Panc1 (cell line): ENCODE measurements around the gene NGF. TPM values are rescaled to one million over a fixed set of nuclear protein-coding genes. Genes with fewer than 3 reads are reported as not detected.

Experiments
- ATAC-seq: fragments of 200-7000 bp; cut with Tn5 transposase; 2 replicates; pipeline ENCODE4 v1.9.1; 2020; ENCODE audit warnings: mild to moderate bottlenecking, moderate library complexity
- BruUV-seq: library from RNA; stranded (reverse); fragments of 400-500 nt; replicated peaks from 2 replicates; lab custom pipeline; 2021; lab: Mats Ljungman, UMichigan
- CTCF ChIA-PET: fragments of 300-600 bp; sonication (Branson Sonifier 250); formaldehyde crosslinking; loops from one replicate; lab custom pipeline; 2022; ENCODE audit warnings: antibody characterized with exemption; lab: Charles Lee
- POLR2A ChIA-PET: fragments of 300-600 bp; sonication (Branson Sonifier 250); formaldehyde crosslinking; loops from one replicate; lab custom pipeline; 2022; ENCODE audit warnings: antibody characterized with exemption; lab: Charles Lee
- DNase-seq: peaks from one replicate; pipeline ENCODE4 v3.0.0-alpha.2; 2010; ENCODE audit warnings: low read depth, low spot score
- H3K27ac ChIP-seq: 2 replicates; pipeline ENCODE4 v1.5.1; 2011; ENCODE audit warnings: mild to moderate bottlenecking, low read length, inconsistent platforms
- H3K27me3 ChIP-seq: fragments of 200-500 bp; sonication (Bioruptor generic); 2 replicates; pipeline ENCODE4 v1.6.0; 2014; ENCODE audit warnings: low read length, inconsistent platforms; ENCODE audit not compliant: control insufficient read depth, insufficient read depth
- H3K36me3 ChIP-seq: fragments of 200-500 bp; sonication (Bioruptor generic); 2 replicates; pipeline ENCODE4 v1.5.1; 2014; ENCODE audit warnings: inconsistent platforms, mild to moderate bottlenecking, low read length, moderate library complexity; ENCODE audit not compliant: control insufficient read depth, insufficient read depth
- H3K4me1 ChIP-seq: 2 replicates; pipeline ENCODE4 v1.5.1; 2011; ENCODE audit warnings: inconsistent platforms, mild to moderate bottlenecking, low read length, moderate library complexity; ENCODE audit not compliant: control insufficient read depth, insufficient read depth
- H3K4me3 ChIP-seq, 2 experiments: 2 replicates each; pipeline ENCODE4 v1.5.1; 2011 to 2012; ENCODE audit warnings: low read depth in 2 of 2, low read length in 2 of 2, mild to moderate bottlenecking in 2 of 2, inconsistent platforms in 1 of 2, moderate library complexity in 1 of 2
- H3K9me3 ChIP-seq: fragments of 200-500 bp; sonication (Bioruptor generic); 2 replicates; pipeline ENCODE4 v1.5.1; 2014; ENCODE audit warnings: low read depth, mild to moderate bottlenecking, inconsistent platforms, low read length, moderate library complexity; ENCODE audit not compliant: control insufficient read depth, insufficient read depth
- POLR2AphosphoS5 ChIP-seq: IDR thresholded peaks from 2 replicates; pipeline ENCODE4 v1.6.1; 2012; ENCODE audit warnings: mild to moderate bottlenecking, low read depth, low read length, moderate library complexity
- SIN3A ChIP-seq: IDR thresholded peaks from 2 replicates; pipeline ENCODE4 v1.6.1; 2012; ENCODE audit warnings: low read depth, mild to moderate bottlenecking, low read length, moderate library complexity, borderline replicate concordance; ENCODE audit not compliant: insufficient read depth
- TCF7L2 ChIP-seq: IDR thresholded peaks from 2 replicates; pipeline ENCODE4 v1.6.1; 2011; ENCODE audit warnings: mild to moderate bottlenecking, low read depth, low read length, inconsistent platforms
- in situ Hi-C: cut with HindIII; loops from 2 replicates; pipeline ENCODE4 v1.10.0; 2016; ENCODE audit warnings: low sequenced_read_pairs, low pct_unique_long_range_greater_than_20kb
- intact Hi-C: fragments of 100-400 bp; cut with micrococcal nuclease; formaldehyde crosslinking; loops from one replicate; pipeline ENCODE4 v1.10.0; 2022; ENCODE audit not compliant: unreplicated experiment
- total RNA-seq: library from RNA; stranded (reverse); gene quantifications from one replicate; pipeline ENCODE4 v1.2.1, GENCODE V29; 2021; ENCODE audit not compliant: unreplicated experiment
- TF ChIP-seq, protein P1 (sequence below): fragments of 450-650 bp; IDR thresholded peaks from 2 replicates; pipeline ENCODE4 v1.5.1; 2017; ENCODE audit warnings: mild to moderate bottlenecking
- TF ChIP-seq, protein P2 (sequence below), 2 experiments: IDR thresholded peaks; 2 replicates each; pipeline ENCODE4 v1.6.1; 2011 to 2012; ENCODE audit warnings: low read depth in 2 of 2, control low read depth in 1 of 2, low read length in 1 of 2, mild to moderate bottlenecking in 1 of 2, moderate library complexity in 1 of 2; ENCODE audit not compliant: insufficient read depth in 1 of 2

The NGF gene
- total RNA-seq, 1 experiment from 2014 or later, result not detected

DNA sequence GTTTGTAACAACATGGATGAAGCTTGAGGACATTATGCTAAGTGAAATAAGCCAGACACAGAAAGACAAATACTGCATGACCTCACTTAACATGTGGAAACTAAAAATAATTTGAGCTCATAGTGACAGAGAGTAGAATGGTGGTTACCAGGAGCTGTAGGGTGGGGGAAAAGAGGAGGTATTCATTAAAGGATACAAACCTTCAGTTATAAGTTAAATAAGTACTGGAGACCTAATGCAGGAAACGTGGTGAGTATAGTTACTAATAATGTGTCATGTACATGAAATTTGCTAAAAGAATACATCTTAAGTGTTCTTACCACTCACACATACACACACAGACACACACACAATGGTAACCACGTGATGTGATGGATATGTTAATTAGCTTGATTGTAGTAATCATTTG, 86.7 kb downstream of the NGF start:
- H3K4me1 ChIP-seq, result no peaks in the 10 kb centered on the region
- H3K36me3 ChIP-seq, result no peaks in the 10 kb centered on the region
- POLR2A ChIA-PET, result interaction anchor here (0.7 kb wide), 1 partner anchor 76 kb away, joined by 3 read pairs; no protein-coding TSS in a partner anchor
- H3K27me3 ChIP-seq, result no peaks in the 10 kb centered on the region
- TF ChIP-seq, protein P1, sequence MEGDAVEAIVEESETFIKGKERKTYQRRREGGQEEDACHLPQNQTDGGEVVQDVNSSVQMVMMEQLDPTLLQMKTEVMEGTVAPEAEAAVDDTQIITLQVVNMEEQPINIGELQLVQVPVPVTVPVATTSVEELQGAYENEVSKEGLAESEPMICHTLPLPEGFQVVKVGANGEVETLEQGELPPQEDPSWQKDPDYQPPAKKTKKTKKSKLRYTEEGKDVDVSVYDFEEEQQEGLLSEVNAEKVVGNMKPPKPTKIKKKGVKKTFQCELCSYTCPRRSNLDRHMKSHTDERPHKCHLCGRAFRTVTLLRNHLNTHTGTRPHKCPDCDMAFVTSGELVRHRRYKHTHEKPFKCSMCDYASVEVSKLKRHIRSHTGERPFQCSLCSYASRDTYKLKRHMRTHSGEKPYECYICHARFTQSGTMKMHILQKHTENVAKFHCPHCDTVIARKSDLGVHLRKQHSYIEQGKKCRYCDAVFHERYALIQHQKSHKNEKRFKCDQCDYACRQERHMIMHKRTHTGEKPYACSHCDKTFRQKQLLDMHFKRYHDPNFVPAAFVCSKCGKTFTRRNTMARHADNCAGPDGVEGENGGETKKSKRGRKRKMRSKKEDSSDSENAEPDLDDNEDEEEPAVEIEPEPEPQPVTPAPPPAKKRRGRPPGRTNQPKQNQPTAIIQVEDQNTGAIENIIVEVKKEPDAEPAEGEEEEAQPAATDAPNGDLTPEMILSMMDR, result no peak
- TF ChIP-seq, protein P2, sequence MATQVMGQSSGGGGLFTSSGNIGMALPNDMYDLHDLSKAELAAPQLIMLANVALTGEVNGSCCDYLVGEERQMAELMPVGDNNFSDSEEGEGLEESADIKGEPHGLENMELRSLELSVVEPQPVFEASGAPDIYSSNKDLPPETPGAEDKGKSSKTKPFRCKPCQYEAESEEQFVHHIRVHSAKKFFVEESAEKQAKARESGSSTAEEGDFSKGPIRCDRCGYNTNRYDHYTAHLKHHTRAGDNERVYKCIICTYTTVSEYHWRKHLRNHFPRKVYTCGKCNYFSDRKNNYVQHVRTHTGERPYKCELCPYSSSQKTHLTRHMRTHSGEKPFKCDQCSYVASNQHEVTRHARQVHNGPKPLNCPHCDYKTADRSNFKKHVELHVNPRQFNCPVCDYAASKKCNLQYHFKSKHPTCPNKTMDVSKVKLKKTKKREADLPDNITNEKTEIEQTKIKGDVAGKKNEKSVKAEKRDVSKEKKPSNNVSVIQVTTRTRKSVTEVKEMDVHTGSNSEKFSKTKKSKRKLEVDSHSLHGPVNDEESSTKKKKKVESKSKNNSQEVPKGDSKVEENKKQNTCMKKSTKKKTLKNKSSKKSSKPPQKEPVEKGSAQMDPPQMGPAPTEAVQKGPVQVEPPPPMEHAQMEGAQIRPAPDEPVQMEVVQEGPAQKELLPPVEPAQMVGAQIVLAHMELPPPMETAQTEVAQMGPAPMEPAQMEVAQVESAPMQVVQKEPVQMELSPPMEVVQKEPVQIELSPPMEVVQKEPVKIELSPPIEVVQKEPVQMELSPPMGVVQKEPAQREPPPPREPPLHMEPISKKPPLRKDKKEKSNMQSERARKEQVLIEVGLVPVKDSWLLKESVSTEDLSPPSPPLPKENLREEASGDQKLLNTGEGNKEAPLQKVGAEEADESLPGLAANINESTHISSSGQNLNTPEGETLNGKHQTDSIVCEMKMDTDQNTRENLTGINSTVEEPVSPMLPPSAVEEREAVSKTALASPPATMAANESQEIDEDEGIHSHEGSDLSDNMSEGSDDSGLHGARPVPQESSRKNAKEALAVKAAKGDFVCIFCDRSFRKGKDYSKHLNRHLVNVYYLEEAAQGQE (IDR thresholded peaks at IDR 0.05; ENCODE audit: insufficient read depth in 1 of 2, low read depth in 2 of 2, low read length in 1 of 2), result no peak
- no peak for TF ChIP-seq TCF7L2
- H3K27ac ChIP-seq, result no peak overlapping the region
- no TSS peak for BruUV-seq
- in situ Hi-C loops, result no loop called here
- DNase-seq (no peak), ATAC-seq (no peak)
- H3K9me3 ChIP-seq, result no peaks in the 10 kb centered on the region
- CTCF ChIA-PET, result no interaction called here
- no peak overlapping the region for H3K4me3 ChIP-seq
- intact Hi-C loops, result no loop called here

DNA sequence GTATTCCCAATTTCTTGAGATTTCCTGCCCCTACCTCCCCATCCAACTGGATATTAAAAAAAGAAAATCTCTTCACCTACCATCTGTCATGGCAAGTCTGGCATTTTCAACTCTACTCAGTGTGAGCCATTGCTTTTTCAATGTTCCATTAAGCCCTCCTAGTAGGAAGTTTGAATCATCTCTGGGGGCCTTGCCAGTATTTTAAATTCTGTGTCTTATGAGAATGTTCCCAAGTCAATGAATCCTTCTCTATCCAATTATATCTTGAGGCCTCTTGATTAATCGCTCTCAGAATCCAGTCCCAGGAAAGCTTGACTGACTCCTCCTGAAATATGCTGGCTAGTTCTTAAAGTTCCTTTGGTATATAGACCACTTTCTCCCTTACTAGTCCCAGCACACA, 91.5 kb downstream of the NGF start:
- ATAC-seq (no peak), DNase-seq (no peak)
- ChIA-PET POLR2A (no interaction called here), CTCF (no interaction called here)
- H3K9me3 ChIP-seq, result no peaks in the 10 kb centered on the region
- BruUV-seq, result no TSS peak
- TF ChIP-seq SIN3A, result no peak
- TF ChIP-seq, protein P2 (IDR thresholded peaks at IDR 0.05; ENCODE audit: insufficient read depth in 1 of 2, low read depth in 2 of 2, low read length in 1 of 2), result no peak
- no peak for TF ChIP-seq TCF7L2
- TF ChIP-seq POLR2AphosphoS5, result no peak
- TF ChIP-seq, protein P1, result no peak
- H3K36me3 ChIP-seq, result no peaks in the 10 kb centered on the region
- in situ Hi-C loops, result no loop called here
- no peak overlapping the region for H3K4me3 ChIP-seq
- H3K27me3 ChIP-seq, result no peaks in the 10 kb centered on the region
- H3K27ac ChIP-seq, result no peak overlapping the region
- intact Hi-C loops, result no loop called here
- H3K4me1 ChIP-seq, result no peaks in the 10 kb centered on the region
